ENCODE data around the gene BRD9.
A peak's percentile ranks its signal among the peaks of the same experiment; 100 is the strongest.
"Not testable (repeated sequence)": the region's sequence is repeated elsewhere in the genome, so short reads cannot be mapped to it uniquely, and the experiment has no call there.

BRD9 gene

DNA sequence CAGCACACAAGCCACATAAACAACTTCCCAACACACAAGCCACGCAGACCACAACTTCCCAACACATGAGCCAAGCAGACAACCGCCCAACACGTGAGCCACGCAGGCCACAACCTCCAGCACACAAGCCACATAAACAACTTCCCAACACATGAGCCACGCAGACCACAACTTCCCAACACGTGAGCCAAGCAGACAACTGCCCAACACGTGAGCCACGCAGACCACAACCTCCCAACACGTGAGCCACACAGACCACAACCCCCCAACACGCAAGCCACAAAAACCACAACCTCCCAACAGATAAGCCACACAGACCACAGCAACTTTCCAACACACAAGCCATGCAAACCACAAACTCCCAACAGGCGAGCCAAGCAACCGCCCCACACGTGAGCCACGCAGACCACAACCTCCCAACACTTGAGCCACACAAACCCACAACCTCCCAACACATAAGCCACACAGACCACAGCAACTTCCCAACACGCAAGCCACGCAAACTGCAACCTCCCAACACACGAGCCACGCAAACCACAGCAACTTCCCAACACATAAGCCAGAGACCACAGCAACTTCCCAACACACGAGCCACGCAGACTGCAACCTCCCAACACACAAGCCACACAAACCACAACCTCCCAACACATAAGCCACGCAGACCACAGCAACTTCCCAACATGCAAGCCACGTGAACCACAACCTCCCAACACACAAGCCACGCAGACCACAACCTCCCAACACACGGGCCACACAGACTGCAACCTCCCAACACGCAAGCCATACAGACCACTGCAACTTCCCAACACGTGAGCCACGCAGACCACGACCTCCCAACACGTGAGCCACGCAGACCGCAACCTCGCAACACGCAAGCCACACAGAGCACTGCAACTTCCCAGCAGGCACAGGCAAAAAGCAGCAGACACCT lies 10.1 kb downstream of the BRD9 start:
- peak; percentile 26 to 61 for DNase-seq (ENCODE audit: low read depth in 1 of 2, low spot score in 1 of 2)
- Histone ChIP-seq H3K27me3 (ENCODE audit: insufficient read depth, poor library complexity, severe bottlenecking) (no peaks in the 10 kb centered on the region), H3K4me3 (replicated peaks; ENCODE audit: insufficient read depth, low read length) (no peak overlapping the region), H3K27ac (replicated peaks) (no peak overlapping the region)
- TF ChIP-seq SPI1 (IDR thresholded peaks at IDR 0.05; ENCODE audit: borderline replicate concordance, low read depth), result no peak
- TF ChIP-seq REST (IDR thresholded peaks at IDR 0.05; ENCODE audit: insufficient replicate concordance, low read depth), result no peak
- peak; percentile 90 for TF ChIP-seq POLR2AphosphoS5 (IDR thresholded peaks at IDR 0.05; ENCODE audit: low read depth)

- no peak for TF ChIP-seq POLR2AphosphoS5 (IDR thresholded peaks at IDR 0.05; ENCODE audit: low read depth)
- TF ChIP-seq SPI1 (IDR thresholded peaks at IDR 0.05; ENCODE audit: borderline replicate concordance, low read depth), result no peak
- TF ChIP-seq REST (IDR thresholded peaks at IDR 0.05; ENCODE audit: insufficient replicate concordance, low read depth), result no peak
- no peak for TF ChIP-seq GABPA (IDR thresholded peaks at IDR 0.05; ENCODE audit: low read depth)
- TF ChIP-seq CTCF (IDR thresholded peaks at IDR 0.05; ENCODE audit: insufficient read depth, low read length), result no peak
- Histone ChIP-seq H3K4me3 (replicated peaks; ENCODE audit: insufficient read depth, low read length) (no peak overlapping the region), H3K27me3 (ENCODE audit: insufficient read depth, poor library complexity, severe bottlenecking) (no peaks in the 10 kb centered on the region), H3K27ac (replicated peaks) (no peak overlapping the region)
- DNase-seq (ENCODE audit: low read depth in 1 of 2, low spot score in 1 of 2), result no peak
Measured at GRCh38 chr5:881551-881935, 11.1 kb downstream of the BRD9 start.

DNA sequence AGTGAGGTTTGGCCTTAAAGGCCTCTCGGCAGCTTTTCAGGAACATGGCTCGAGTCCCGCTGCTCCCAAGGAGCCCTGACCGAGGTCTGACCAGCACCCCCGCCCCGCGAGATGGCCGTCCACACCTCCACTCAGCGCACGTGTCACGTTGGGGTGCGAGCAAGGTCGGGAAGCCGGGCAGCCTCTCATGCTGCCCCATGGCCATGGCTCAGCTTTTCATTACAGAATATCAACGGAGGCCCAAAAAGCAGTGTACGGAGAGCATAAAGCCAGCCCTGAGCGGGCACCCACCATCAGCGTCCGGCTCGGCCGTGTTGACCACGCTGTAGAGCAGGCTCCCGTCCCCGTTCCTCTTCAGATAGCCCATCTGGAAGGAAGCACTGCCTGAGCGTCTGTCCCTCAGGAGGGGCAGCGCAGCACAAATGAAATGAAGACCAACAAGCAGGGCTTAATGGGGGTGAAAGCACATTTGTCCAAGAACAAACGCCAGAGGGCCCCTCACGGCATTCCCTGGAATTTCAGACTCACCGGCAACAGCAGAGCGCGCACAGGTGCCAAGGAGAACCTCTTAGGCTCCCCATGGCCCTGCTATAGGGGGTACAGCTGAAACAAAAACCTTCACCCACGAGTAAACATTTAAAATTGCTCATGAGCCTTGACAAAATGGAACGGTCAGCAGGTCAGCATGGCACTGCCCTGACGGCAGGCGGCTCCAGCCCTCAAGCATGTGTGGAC lies 11.6 kb downstream of the BRD9 start:
- Histone ChIP-seq H3K27ac (replicated peaks) (no peak overlapping the region), H3K27me3 (ENCODE audit: insufficient read depth, poor library complexity, severe bottlenecking) (no peaks in the 10 kb centered on the region), H3K4me3 (replicated peaks; ENCODE audit: insufficient read depth, low read length) (no peak overlapping the region)
- TF ChIP-seq POLR2AphosphoS5 (IDR thresholded peaks at IDR 0.05; ENCODE audit: low read depth) (no peak), GABPA (IDR thresholded peaks at IDR 0.05; ENCODE audit: low read depth) (no peak), REST (IDR thresholded peaks at IDR 0.05; ENCODE audit: insufficient replicate concordance, low read depth) (no peak), CTCF (IDR thresholded peaks at IDR 0.05; ENCODE audit: insufficient read depth, low read length) (no peak), SPI1 (IDR thresholded peaks at IDR 0.05; ENCODE audit: borderline replicate concordance, low read depth) (no peak)
- DNase-seq (ENCODE audit: low read depth in 1 of 2, low spot score in 1 of 2), result no peak

GRCh38 chr5:878677-879076 lies 13.9 kb downstream of the BRD9 start:
- not testable (repeated sequence) for H3K27me3 ChIP-seq (ENCODE audit: insufficient read depth, poor library complexity, severe bottlenecking); DNase-seq (ENCODE audit: low read depth in 1 of 2, low spot score in 1 of 2); H3K4me3 ChIP-seq (replicated peaks; ENCODE audit: insufficient read depth, low read length); H3K27ac ChIP-seq (replicated peaks)

All from HL-60 (cell line).